NCI-H187 (cell line): Measurements from ENCODE around the gene LPAR3.

Source experiments
- DNase-seq, 2 experiments: peaks; one replicate each; lab custom pipeline; 2025; lab: John Stamatoyannopoulos, UW

Gene LPAR3

GRCh38 chr1:84774669-84775534 is 118.1 kb downstream of the LPAR3 start:
- no peak for DNase-seq

GRCh38 chr1:84773933-84774497 is 119.0 kb downstream of the LPAR3 start:
- no peak for DNase-seq

GRCh38 chr1:84773195-84773594 is 119.8 kb downstream of the LPAR3 start:
- no peak for DNase-seq

- DNase-seq = peak; percentile 20 to 34
Measured at GRCh38 chr1:84772428-84772943, 120.5 kb downstream of the LPAR3 start.

GRCh38 chr1:84771895-84772294 is 121.1 kb downstream of the LPAR3 start:
- DNase-seq = no peak

- no peak for DNase-seq
Measured at GRCh38 chr1:84770481-84770880, 122.5 kb downstream of the LPAR3 start.

GRCh38 chr1:84769636-84770035 is 123.4 kb downstream of the LPAR3 start:
- no peak for DNase-seq

GRCh38 chr1:84768634-84769033 is 124.4 kb downstream of the LPAR3 start:
- no peak for DNase-seq

- no peak for DNase-seq
Measured at GRCh38 chr1:84763912-84764680, 128.9 kb downstream of the LPAR3 start.

GRCh38 chr1:84762664-84763063 is 130.3 kb downstream of the LPAR3 start:
- no peak for DNase-seq
